Ishikawa (cell line): ENCODE data around the gene POMT2.

Source experiments
- CEBPB ChIP-seq: IDR thresholded peaks from 2 replicates; pipeline ENCODE4 v1.6.1; 2012
- MAX ChIP-seq: IDR thresholded peaks from 2 replicates; pipeline ENCODE4 v1.6.1; 2012
- TAF1 ChIP-seq: IDR thresholded peaks from 2 replicates; pipeline ENCODE4 v1.6.1; 2012; ENCODE audit warnings: low read depth, mild to moderate bottlenecking
- YY1 ChIP-seq: IDR thresholded peaks from 2 replicates; pipeline ENCODE4 v1.6.1; 2012; ENCODE audit warnings: low read depth

- TF ChIP-seq MAX (no peak), YY1 (no peak), CEBPB (no peak), TAF1 (no peak)
Measured at GRCh38 chr14:77251870-77252269, 68.8 kb downstream of the POMT2 start.
